ENCODE measurements around the gene TENM4. TPM values are rescaled to one million over a fixed set of nuclear protein-coding genes. Genes with fewer than 3 reads are reported as not detected.

Gene TENM4
- total RNA-seq, 1 experiment from 2014 or later = 9.9 TPM

DNA sequence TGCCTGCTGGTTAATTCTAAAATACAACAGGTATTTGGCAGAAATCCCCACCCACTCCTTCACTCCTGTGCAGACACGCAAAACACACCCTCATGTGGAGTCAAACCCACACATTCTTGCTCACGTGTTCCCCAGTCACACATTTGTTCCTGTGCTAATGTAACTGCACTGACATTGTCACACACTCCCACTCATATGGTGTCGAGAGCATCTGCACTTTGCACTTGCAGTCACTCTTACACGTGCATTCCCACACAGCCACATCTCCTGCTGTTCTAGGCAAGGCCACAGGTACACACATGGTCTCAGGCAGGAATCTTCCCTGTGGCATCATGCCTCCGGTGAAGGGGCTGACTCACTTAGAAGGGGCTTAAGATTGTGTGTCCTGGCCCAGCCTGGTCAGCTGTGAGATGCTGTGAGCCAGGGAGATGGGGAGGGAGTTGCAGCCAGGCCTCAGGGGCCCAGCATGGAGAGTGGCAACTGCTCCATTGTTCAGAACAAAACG, 395.0 kb downstream of the TENM4 start:
- Mint-ChIP-seq H3K27me3 (ENCODE audit: insufficient read depth, unreplicated experiment) (no peaks in the 10 kb centered on the region), H3K4me3 (ENCODE audit: unreplicated experiment) (no peak overlapping the region), H3K9me3 (ENCODE audit: unreplicated experiment) (no peaks in the 10 kb centered on the region), H3K27ac (ENCODE audit: low read depth, unreplicated experiment) (no peak overlapping the region), H3K36me3 (ENCODE audit: insufficient read depth, unreplicated experiment) (no peaks in the 10 kb centered on the region), H3K4me1 (ENCODE audit: insufficient read depth, unreplicated experiment) (peaks cover 8% of the 10 kb centered on the region)
- TF ChIP-seq, protein P1, sequence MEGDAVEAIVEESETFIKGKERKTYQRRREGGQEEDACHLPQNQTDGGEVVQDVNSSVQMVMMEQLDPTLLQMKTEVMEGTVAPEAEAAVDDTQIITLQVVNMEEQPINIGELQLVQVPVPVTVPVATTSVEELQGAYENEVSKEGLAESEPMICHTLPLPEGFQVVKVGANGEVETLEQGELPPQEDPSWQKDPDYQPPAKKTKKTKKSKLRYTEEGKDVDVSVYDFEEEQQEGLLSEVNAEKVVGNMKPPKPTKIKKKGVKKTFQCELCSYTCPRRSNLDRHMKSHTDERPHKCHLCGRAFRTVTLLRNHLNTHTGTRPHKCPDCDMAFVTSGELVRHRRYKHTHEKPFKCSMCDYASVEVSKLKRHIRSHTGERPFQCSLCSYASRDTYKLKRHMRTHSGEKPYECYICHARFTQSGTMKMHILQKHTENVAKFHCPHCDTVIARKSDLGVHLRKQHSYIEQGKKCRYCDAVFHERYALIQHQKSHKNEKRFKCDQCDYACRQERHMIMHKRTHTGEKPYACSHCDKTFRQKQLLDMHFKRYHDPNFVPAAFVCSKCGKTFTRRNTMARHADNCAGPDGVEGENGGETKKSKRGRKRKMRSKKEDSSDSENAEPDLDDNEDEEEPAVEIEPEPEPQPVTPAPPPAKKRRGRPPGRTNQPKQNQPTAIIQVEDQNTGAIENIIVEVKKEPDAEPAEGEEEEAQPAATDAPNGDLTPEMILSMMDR (IDR thresholded peaks at IDR 0.05; ENCODE audit: unreplicated experiment) = no peak
- no TSS peak for BruUV-seq (replicated peaks)
- DNase-seq (ENCODE audit: unreplicated experiment) = peak; percentile 26
- CTCF ChIA-PET = interaction anchor here (1.3 kb wide), 1 partner anchor 54 kb away, joined by 5 read pairs; no protein-coding TSS in a partner anchor
- POLR2A ChIA-PET = interaction anchor here (0.7 kb wide), 1 partner anchor 16 kb away, joined by 3 read pairs; no protein-coding TSS in a partner anchor
- intact Hi-C loops (cut with micrococcal nuclease) = no loop called here

DNA sequence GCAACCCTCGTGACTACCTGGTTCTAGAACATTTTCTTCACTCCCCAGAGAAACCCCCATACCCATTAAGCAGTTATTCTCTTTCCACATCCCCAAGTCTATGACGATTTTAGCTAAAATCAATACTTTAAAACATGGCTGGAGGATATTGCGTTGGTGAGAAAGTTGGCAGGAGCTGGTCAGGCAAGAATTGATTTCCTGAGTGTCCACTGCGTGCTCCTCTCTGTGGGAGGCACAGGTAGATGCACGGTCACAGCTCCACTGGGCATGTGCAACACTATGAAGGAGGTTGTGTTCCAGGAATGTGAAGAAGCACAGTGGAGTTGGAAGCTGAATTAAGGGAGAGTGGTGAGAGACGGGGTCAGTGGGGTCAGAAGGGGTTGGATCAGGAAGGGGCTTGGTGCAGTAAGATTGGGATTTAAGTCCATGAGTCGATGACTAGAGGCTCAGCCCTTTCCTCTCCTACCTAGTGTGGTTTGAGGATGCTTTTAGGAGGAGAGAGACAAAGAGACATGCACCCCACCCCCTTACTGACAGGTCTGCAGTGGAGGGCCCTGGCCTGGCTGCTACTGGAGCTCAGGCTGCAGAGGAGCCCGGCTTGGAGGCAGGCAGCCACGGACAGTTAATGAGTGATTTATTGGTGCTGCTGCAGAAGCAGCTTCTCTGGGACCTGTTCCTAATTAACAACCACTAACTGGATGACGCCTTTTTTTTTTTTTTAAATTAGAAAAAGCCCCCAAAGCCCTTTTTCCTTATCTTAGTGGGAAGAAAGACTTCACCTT, 395.6 kb downstream of the TENM4 start:
- POLR2A ChIA-PET = interaction anchor here (1.4 kb wide), 1 partner anchor 48 kb away, joined by 3 read pairs; no protein-coding TSS in a partner anchor
- TF ChIP-seq, protein P1 (IDR thresholded peaks at IDR 0.05; ENCODE audit: unreplicated experiment) = no peak
- BruUV-seq (replicated peaks) = no TSS peak
- Mint-ChIP-seq H3K4me3 (ENCODE audit: unreplicated experiment) (no peak overlapping the region), H3K36me3 (ENCODE audit: insufficient read depth, unreplicated experiment) (peaks cover 3% of the 10 kb centered on the region), H3K27me3 (ENCODE audit: insufficient read depth, unreplicated experiment) (no peaks in the 10 kb centered on the region), H3K4me1 (ENCODE audit: insufficient read depth, unreplicated experiment) (peaks cover 8% of the 10 kb centered on the region), H3K9me3 (ENCODE audit: unreplicated experiment) (no peaks in the 10 kb centered on the region), H3K27ac (ENCODE audit: low read depth, unreplicated experiment) (no peak overlapping the region)
- DNase-seq (ENCODE audit: unreplicated experiment) = no peak
- intact Hi-C loops (cut with micrococcal nuclease) = no loop called here
- CTCF ChIA-PET = interaction anchor here (0.6 to 2.1 kb wide), 3 partner anchors 47 to 920 kb away, joined by 3 to 5 read pairs (median 3); no protein-coding TSS in a partner anchor

DNA sequence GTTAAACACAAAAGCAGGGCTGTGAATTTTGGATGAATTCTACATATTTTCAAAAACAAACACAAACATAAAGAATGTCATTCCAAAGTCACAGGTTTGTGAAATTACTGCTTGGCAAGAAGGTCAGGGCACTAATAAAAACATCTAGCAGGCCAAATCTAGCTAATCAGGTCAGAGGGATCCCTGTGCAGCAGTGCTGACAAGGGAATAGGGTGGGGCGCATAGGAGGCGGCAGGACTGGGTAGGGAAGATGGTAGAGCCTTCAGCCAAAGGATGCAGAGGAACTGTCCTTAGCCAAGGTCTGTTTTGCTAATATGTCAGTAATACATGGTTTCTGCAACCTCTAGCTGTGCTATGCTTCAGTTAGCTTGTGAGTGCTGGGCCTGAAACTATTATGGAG, 396.6 kb downstream of the TENM4 start:
- no peak for DNase-seq (ENCODE audit: unreplicated experiment)
- intact Hi-C loops (cut with micrococcal nuclease) = no loop called here
- H3K4me1 Mint-ChIP-seq (ENCODE audit: insufficient read depth, unreplicated experiment) = peaks cover 8% of the 10 kb centered on the region
- no peak overlapping the region for H3K4me3 Mint-ChIP-seq (ENCODE audit: unreplicated experiment)
- CTCF ChIA-PET = interaction anchor here (0.6 to 2.1 kb wide), 6 partner anchors 31 to 921 kb away, joined by 3 to 5 read pairs (median 3); no protein-coding TSS in a partner anchor
- BruUV-seq (replicated peaks) = no TSS peak
- peaks cover 7% of the 10 kb centered on the region for H3K36me3 Mint-ChIP-seq (ENCODE audit: insufficient read depth, unreplicated experiment)
- no peaks in the 10 kb centered on the region for H3K9me3 Mint-ChIP-seq (ENCODE audit: unreplicated experiment)
- TF ChIP-seq, protein P1 (IDR thresholded peaks at IDR 0.05; ENCODE audit: unreplicated experiment) = no peak
- H3K27me3 Mint-ChIP-seq (ENCODE audit: insufficient read depth, unreplicated experiment) = no peaks in the 10 kb centered on the region
- POLR2A ChIA-PET = interaction anchor here (1.4 kb wide), 1 partner anchor 49 kb away, joined by 3 read pairs; no protein-coding TSS in a partner anchor
- no peak overlapping the region for H3K27ac Mint-ChIP-seq (ENCODE audit: low read depth, unreplicated experiment)

DNA sequence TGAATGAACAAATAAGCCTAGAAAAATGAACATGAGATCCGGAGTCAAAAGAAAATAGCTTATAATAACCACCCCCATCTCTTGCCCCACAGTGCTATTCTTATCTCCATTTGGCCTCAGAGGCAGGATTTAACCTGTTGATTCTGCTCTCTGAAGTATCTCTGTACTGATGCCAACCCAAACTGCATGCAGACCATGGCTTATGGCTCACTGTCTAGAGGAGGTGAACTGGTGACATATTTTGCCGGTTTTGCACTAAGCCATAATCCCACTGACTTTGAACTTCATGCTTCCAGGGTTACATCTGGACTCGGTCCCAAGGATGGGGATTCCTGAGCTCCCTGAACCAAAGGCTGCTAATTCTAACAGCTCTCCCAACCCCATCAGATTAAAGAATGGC, 397.1 kb downstream of the TENM4 start:
- no TSS peak for BruUV-seq (replicated peaks)
- intact Hi-C loops (cut with micrococcal nuclease) = no loop called here
- Mint-ChIP-seq H3K36me3 (ENCODE audit: insufficient read depth, unreplicated experiment) (peaks cover 7% of the 10 kb centered on the region), H3K4me3 (ENCODE audit: unreplicated experiment) (no peak overlapping the region), H3K27me3 (ENCODE audit: insufficient read depth, unreplicated experiment) (no peaks in the 10 kb centered on the region), H3K27ac (ENCODE audit: low read depth, unreplicated experiment) (no peak overlapping the region), H3K9me3 (ENCODE audit: unreplicated experiment) (no peaks in the 10 kb centered on the region), H3K4me1 (ENCODE audit: insufficient read depth, unreplicated experiment) (peaks cover 8% of the 10 kb centered on the region)
- DNase-seq (ENCODE audit: unreplicated experiment) = no peak
- ChIA-PET POLR2A (interaction anchor here (1.4 kb wide), 1 partner anchor 49 kb away, joined by 3 read pairs; no protein-coding TSS in a partner anchor), CTCF (interaction anchor here (0.6 to 2.1 kb wide), 5 partner anchors 12 to 398 kb away, joined by 3 to 5 read pairs (median 3); no protein-coding TSS in a partner anchor)
- TF ChIP-seq, protein P1 (IDR thresholded peaks at IDR 0.05; ENCODE audit: unreplicated experiment) = no peak

Data from MCF 10A (cell line).